Keratinocyte (primary cell): Measurements from ENCODE around the gene PABPC5. TPM values are rescaled to one million over a fixed set of nuclear protein-coding genes. Genes with fewer than 3 reads are reported as not detected.

ENCODE experiments used
- DNase-seq: peaks from one replicate; pipeline ENCODE4 v3.0.0-alpha.2; 2011; ENCODE audit warnings: low read depth, missing footprints, low spot score
- FAIRE-seq: peaks from 2 replicates; lab custom pipeline; 2011; peaks lifted over from hg19 to GRCh38; lab: Jason Lieb, UNC
- H2AFZ ChIP-seq: 2 replicates; pipeline ENCODE4 v1.6.0; 2012; ENCODE audit warnings: low read length, control low read depth, inconsistent platforms; ENCODE audit not compliant: control insufficient read depth
- H3K27ac ChIP-seq: 2 replicates; pipeline ENCODE4 v1.5.1; 2011; ENCODE audit warnings: low read length; ENCODE audit not compliant: control insufficient read depth, insufficient read depth
- H3K27me3 ChIP-seq: 3 replicates; pipeline ENCODE4 v1.6.0; 2011; ENCODE audit warnings: low read length; ENCODE audit not compliant: control insufficient read depth, insufficient read depth; ENCODE audit errors: extremely low read depth
- H3K36me3 ChIP-seq, 2 experiments: 2 replicates in 1 of 2; 3 replicates in 1 of 2; pipeline ENCODE4 v1.5.1; 2011; ENCODE audit warnings: low read length in 2 of 2, mild to moderate bottlenecking in 1 of 2; ENCODE audit not compliant: control insufficient read depth in 2 of 2, insufficient read depth in 2 of 2; ENCODE audit errors: extremely low read depth in 1 of 2
- H3K4me1 ChIP-seq: 3 replicates; pipeline ENCODE4 v1.5.1; 2011; ENCODE audit warnings: low read length; ENCODE audit not compliant: control insufficient read depth, insufficient read depth; ENCODE audit errors: extremely low read depth
- H3K4me2 ChIP-seq: 3 replicates; pipeline ENCODE4 v1.6.0; 2011; ENCODE audit warnings: low read depth, low read length; ENCODE audit not compliant: control insufficient read depth, insufficient read depth; ENCODE audit errors: extremely low read depth
- H3K4me3 ChIP-seq, 3 experiments: fragments of 200-600 bp in 1 of 3; sonication (generic) in 1 of 3; 2 replicates in 2 of 3; 3 replicates in 1 of 3; pipeline ENCODE4 v1.5.1; 2011 to 2016; ENCODE audit warnings: low read length in 3 of 3, mild to moderate bottlenecking in 3 of 3, control low read depth in 2 of 3, inconsistent platforms in 1 of 3, low read depth in 1 of 3, mixed read lengths in 1 of 3, mixed run types in 1 of 3, moderate library complexity in 1 of 3; ENCODE audit not compliant: control insufficient read depth in 2 of 3, insufficient read depth in 2 of 3; ENCODE audit errors: extremely low read depth in 1 of 3
- H3K79me2 ChIP-seq: 2 replicates; pipeline ENCODE4 v1.6.0; 2012; ENCODE audit warnings: low read length; ENCODE audit not compliant: control insufficient read depth, insufficient read depth
- H3K9ac ChIP-seq: 3 replicates; pipeline ENCODE4 v1.6.0; 2011; ENCODE audit warnings: low read length; ENCODE audit not compliant: control insufficient read depth, insufficient read depth; ENCODE audit errors: extremely low read depth
- H3K9me1 ChIP-seq: 3 replicates; pipeline ENCODE4 v1.6.0; 2011; ENCODE audit warnings: low read length; ENCODE audit not compliant: control insufficient read depth, insufficient read depth; ENCODE audit errors: extremely low read depth
- H3K9me3 ChIP-seq: 2 replicates; pipeline ENCODE4 v1.5.1; 2012; ENCODE audit warnings: low read depth, low read length; ENCODE audit not compliant: control insufficient read depth
- H4K20me1 ChIP-seq: 3 replicates; pipeline ENCODE4 v1.6.0; 2011; ENCODE audit warnings: low read length; ENCODE audit not compliant: control insufficient read depth, insufficient read depth; ENCODE audit errors: extremely low read depth
- EZH2 ChIP-seq: IDR thresholded peaks from one replicate; pipeline ENCODE4 v1.6.1; 2012; ENCODE audit warnings: inconsistent platforms, mild to moderate bottlenecking, low read length, moderate library complexity
- dilution Hi-C: fragments of 300-500 bp; cut with MboI; formaldehyde crosslinking; loops from one replicate; pipeline ENCODE4 v1.7.0; 2020; ENCODE audit warnings: low sequenced_read_pairs; ENCODE audit not compliant: extremely low pct_ligation_motif_present
- polyA minus RNA-seq, 3 experiments: library from RNA; depleted of rRNA, polyadenylated mRNA; stranded (reverse); fragments of >200 nt; gene quantifications; 1 replicate in 1 of 3; 2 replicates in 1 of 3; 3 replicates in 1 of 3; pipeline ENCODE4 v1.2.3, GENCODE V29; 2011
- polyA plus RNA-seq, 5 experiments: library from polyadenylated mRNA; depleted of rRNA in 3 of 5; stranded (reverse) in 3 of 5; stranded (forward) in 1 of 5; unstranded in 1 of 5; fragments of >200 nt; gene quantifications; 1 replicate in 1 of 5; 2 replicates in 3 of 5; 3 replicates in 1 of 5; pipeline versions ENCODE4 v1.2.1 to v1.2.3, GENCODE V29; 2011 to 2012; ENCODE audit warnings: missing spikeins in 2 of 5, low read depth in 1 of 5, low replicate concordance in 1 of 5
- TF ChIP-seq, protein P1 (sequence below), 3 experiments: IDR thresholded peaks in 1 of 3; conservative IDR thresholded peaks in 1 of 3; optimal IDR thresholded peaks in 1 of 3; 2 replicates in 2 of 3; 3 replicates in 1 of 3; pipeline versions ENCODE3 to v1.5.1; 2011; ENCODE audit warnings: low read length in 3 of 3, mild to moderate bottlenecking in 3 of 3, moderate library complexity in 2 of 3, control low read depth in 1 of 3, inconsistent platforms in 1 of 3; ENCODE audit not compliant: insufficient read depth in 2 of 3; ENCODE audit errors: extremely low read depth in 1 of 3

The PABPC5 gene
- polyA plus RNA-seq (not detected in 3 replicates), polyA minus RNA-seq (not detected in 3 replicates)
- polyA plus RNA-seq (2011; ENCODE audit: low read depth) = not detected
- polyA plus RNA-seq (2011; cell fraction: cytosol; rRNA removed) = not detected in 2 replicates
- polyA plus RNA-seq (2011; cell fraction: nucleus; rRNA removed) = not detected in 2 replicates
- polyA plus RNA-seq (2012; ENCODE audit: low replicate concordance) = not detected in 2 replicates
- not detected for polyA minus RNA-seq (2011; cell fraction: cytosol; rRNA and poly(A)+ RNA removed)
- not detected in 2 replicates for polyA minus RNA-seq (2011; cell fraction: nucleus; rRNA and poly(A)+ RNA removed)

DNA sequence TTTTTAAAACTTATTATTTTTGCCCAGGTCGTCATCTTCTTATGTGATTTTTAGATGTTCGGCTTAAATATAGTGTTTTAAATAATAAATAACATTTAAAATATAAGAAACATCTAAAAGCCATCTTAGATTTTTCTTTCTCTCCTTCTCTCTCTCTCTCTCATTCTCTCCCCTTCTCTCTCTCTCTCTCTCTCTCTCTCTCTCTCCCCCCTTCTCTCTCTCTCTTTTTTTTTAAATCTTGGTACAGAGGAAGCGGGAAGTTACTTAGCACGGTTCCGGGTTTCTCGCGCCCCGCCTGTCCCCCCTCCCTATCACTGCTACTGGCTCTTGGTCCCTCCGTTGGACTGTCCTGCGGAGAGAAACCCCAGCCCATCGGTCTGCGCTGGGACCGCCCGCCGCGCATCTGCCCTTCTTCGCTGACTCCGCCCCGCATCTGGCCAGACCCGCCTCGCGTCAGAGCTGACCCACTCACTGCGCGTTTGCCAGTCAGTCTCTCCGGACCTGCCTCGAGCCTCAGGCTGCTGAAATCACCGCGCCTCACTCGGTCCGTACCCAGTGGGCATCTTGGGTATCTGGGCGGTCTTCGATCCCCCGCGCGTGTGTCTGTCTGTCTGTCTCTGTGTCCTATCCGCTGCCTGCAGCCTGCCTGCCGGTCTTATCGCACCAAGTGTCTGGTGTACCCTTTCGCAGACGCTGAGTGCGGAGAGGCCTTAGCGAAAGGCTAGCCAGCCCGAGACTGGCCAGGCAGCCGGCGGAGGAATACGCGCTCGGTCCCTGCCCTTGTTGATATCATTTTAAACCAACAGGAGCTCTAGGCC is at the start of gene PABPC5:
TSS of gene PABPC5 (plus strand) at position 489 of the 818 bp plus-strand sequence. CDS start 739 bp downstream, outside the sequence.
- Histone ChIP-seq H3K4me2 (peak within 1 kb of the TSS; percentile 16), H3K27ac (no peak within 1 kb of the TSS), H4K20me1 (no peaks in the 10 kb centered on the region), H3K9me1 (no peaks in the 10 kb centered on the region), H3K79me2 (no peaks in the 10 kb centered on the region), H3K27me3 (no peaks in the 10 kb centered on the region), H3K9me3 (no peaks in the 10 kb centered on the region), H3K36me3 (no peaks in the 10 kb centered on the region), H3K4me3 (no peak within 1 kb of the TSS), H3K9ac (no peak within 1 kb of the TSS), H2AFZ (peak within 1 kb of the TSS; percentile 4), H3K4me1 (no peaks in the 10 kb centered on the region)
- TF ChIP-seq, protein P1, sequence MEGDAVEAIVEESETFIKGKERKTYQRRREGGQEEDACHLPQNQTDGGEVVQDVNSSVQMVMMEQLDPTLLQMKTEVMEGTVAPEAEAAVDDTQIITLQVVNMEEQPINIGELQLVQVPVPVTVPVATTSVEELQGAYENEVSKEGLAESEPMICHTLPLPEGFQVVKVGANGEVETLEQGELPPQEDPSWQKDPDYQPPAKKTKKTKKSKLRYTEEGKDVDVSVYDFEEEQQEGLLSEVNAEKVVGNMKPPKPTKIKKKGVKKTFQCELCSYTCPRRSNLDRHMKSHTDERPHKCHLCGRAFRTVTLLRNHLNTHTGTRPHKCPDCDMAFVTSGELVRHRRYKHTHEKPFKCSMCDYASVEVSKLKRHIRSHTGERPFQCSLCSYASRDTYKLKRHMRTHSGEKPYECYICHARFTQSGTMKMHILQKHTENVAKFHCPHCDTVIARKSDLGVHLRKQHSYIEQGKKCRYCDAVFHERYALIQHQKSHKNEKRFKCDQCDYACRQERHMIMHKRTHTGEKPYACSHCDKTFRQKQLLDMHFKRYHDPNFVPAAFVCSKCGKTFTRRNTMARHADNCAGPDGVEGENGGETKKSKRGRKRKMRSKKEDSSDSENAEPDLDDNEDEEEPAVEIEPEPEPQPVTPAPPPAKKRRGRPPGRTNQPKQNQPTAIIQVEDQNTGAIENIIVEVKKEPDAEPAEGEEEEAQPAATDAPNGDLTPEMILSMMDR (optimal IDR thresholded peaks at IDR 0.05 in 1 of 3, IDR thresholded peaks at IDR 0.05 in 1 of 3, conservative IDR thresholded peaks at IDR 0.05 in 1 of 3; ENCODE audit: extremely low read depth in 1 of 3, insufficient read depth in 2 of 3, low read length in 3 of 3) = no peak
- no peak for TF ChIP-seq EZH2
- DNase-seq (no peak), FAIRE-seq (no peak)
- dilution Hi-C loops = no loop called here

- Histone ChIP-seq H3K27me3 (no peaks in the 10 kb centered on the region), H3K27ac (no peak overlapping the region), H3K4me3 (no peak overlapping the region), H4K20me1 (no peaks in the 10 kb centered on the region), H3K9me3 (no peaks in the 10 kb centered on the region), H3K79me2 (no peaks in the 10 kb centered on the region), H3K4me1 (no peaks in the 10 kb centered on the region), H3K9ac (no peak overlapping the region), H3K4me2 (no peak overlapping the region), H3K9me1 (no peaks in the 10 kb centered on the region), H2AFZ (no peak overlapping the region), H3K36me3 (no peaks in the 10 kb centered on the region)
- DNase-seq (no peak), FAIRE-seq (no peak)
- dilution Hi-C loops = no loop called here
- no peak for TF ChIP-seq EZH2
- TF ChIP-seq, protein P1 (optimal IDR thresholded peaks at IDR 0.05 in 1 of 3, IDR thresholded peaks at IDR 0.05 in 1 of 3, conservative IDR thresholded peaks at IDR 0.05 in 1 of 3; ENCODE audit: extremely low read depth in 1 of 3, insufficient read depth in 2 of 3, low read length in 3 of 3) = no peak
Observed at GRCh38 chrX:91389026-91389425, 45.6 kb upstream of the PABPC5 start.
